ENCODE measurements around the gene FBXO4.

GRCh38 chr5:41955432-41956024, 30.4 kb downstream of the FBXO4 start:
- TF ChIP-seq SP2 (IDR thresholded peaks at IDR 0.05; ENCODE audit: low read length) (no peak), NRF1 (IDR thresholded peaks at IDR 0.05; ENCODE audit: low read depth, low read length) (no peak), ATF3 (IDR thresholded peaks at IDR 0.05; ENCODE audit: insufficient read depth, low read depth, low read length) (no peak), EZH2 (IDR thresholded peaks at IDR 0.05; ENCODE audit: low read depth, low read length, severe bottlenecking) (no peak), TAF1 (IDR thresholded peaks at IDR 0.05; ENCODE audit: low read depth, low read length) (no peak), JUND (IDR thresholded peaks at IDR 0.05; ENCODE audit: low read length) (no peak), ASH2L (IDR thresholded peaks at IDR 0.05; ENCODE audit: low read length) (no peak), CTCF (IDR thresholded peaks at IDR 0.05; ENCODE audit: control extremely low read depth in 1 of 3, insufficient read depth in 1 of 3, low read depth in 1 of 3, low read length in 3 of 3) (no peak), SP4 (IDR thresholded peaks at IDR 0.05; ENCODE audit: low read length) (no peak), POLR2AphosphoS5 (IDR thresholded peaks at IDR 0.05; ENCODE audit: low read depth, low read length) (no peak), CREB1 (IDR thresholded peaks at IDR 0.05) (no peak), KDM5A (IDR thresholded peaks at IDR 0.05; ENCODE audit: low read length) (no peak), SIX5 (IDR thresholded peaks at IDR 0.05; ENCODE audit: low read depth, low read length) (no peak)

All from H1 (cell line).